Kidney capillary endothelial cell (primary cell): ENCODE measurements around the gene RBM33.

ENCODE experiments used
- DNase-seq: peaks from one replicate; pipeline ENCODE4 v3.0.0-alpha.2; 2018; ENCODE audit warnings: low spot score

Gene RBM33

DNA sequence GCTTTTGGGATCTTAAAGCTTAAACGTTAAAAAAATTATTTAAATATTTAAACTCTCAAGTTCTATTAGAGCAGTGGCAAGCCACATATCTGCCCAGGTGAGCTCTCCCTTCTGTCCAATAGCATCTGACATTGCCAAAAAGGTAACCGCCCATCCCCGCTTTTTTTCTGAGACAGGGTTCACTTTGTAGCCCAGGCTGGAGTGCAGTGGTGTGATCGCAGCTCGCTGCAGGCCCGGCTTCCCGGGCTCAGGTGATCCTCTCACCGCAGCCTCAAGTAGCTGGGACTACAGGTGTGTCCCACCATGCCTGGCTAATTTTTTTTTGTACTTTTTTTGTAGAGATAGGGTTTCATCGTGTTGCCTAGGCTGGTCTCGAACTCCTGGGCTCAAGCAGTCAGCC is 83.2 kb downstream of the RBM33 start:
- no peak for DNase-seq

DNA sequence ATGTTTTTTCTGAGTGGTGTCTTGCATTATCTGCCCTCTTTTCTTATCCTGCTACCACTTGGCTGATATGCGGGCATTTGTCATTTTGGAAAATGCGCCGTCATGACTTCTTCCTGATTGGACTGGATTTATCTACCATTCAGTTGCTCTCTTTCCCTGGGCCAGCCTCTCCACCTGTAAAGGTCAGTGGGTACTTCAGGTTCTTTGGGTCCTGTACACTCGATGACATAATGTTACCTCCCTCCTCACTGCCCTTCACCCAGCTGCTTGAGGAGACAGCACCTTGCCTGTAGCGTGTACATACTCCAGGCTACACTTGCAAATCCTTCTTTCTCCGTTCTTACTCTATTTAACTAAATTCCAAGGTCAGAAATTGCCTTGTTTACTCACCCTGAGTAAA is 83.7 kb downstream of the RBM33 start:
- no peak for DNase-seq

DNA sequence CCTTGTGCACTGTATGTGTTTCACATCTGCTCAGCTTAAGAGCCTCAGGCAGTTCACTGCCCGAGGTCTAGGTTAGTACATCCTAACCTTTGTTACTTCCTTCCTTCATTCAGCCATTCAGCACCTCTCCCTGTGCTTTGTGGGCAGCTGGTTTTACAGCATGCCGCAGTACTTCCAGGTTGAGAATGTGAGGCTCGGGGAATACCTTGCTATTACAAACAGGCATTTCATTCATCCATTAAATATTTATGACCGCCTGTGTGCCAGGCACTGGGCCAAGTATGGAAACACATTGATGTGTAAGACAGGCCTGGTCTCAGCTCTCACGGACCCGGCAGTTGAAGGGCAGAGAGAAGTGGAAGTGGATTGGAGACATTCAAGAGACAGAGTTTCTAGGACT is 85.4 kb downstream of the RBM33 start:
- DNase-seq: no peak

DNA sequence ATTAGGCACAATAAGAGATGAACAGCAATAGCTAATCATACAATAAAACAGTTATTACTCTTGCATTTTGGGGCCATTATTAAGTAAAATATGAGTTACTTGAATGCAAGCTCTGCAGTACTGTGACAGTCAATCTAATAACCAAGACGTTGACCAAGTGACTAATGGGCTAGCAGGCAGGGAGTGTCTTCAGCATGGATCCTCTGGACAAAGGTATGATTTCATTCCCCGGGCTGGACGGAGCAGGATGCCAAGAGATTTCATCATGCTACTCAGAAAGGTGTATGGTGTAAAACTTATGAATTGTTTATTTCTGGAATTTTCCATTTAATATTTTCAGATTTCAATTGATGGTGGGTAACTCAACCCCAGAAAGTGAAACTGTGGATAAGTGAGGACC is 86.9 kb downstream of the RBM33 start:
- DNase-seq: no peak

DNA sequence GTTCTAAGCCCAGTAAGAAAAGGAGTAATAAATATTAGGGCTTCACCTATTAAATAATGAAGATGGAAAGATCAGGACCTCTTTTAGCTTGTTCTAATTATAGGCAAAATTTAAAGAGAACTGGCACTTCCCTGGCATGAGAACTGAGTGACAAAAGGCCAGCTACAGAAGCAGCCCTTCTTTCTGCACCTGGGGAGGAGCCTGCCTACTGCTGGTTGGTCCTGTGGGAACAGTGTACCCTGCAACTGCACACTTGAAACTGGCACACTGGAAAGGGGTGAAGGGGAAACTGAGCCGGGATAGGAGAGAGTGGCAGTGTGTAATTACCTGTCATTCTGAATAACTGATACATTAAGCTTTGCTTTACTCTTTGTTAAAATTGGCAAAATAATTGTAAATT is 87.4 kb downstream of the RBM33 start:
- DNase-seq: no peak

DNA sequence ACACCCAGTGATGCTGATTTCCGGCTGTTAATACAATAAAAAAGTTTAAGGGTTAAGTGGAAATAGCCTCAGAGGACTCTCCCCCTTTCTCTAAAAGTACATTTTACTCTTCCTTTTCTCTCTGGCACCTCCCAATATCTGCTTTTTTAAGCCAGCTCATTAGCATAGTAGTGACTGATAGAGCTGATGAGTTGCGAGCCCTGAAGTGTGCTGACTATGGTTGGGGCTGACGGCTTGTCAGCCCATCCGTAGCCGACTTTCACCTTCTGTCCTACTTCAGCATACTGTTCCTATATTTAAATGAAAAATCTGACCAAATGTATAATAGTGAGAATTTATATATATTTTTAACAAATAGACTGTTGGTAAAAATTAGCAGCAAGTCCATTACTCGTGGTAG is 87.8 kb downstream of the RBM33 start:
- DNase-seq: no peak

DNA sequence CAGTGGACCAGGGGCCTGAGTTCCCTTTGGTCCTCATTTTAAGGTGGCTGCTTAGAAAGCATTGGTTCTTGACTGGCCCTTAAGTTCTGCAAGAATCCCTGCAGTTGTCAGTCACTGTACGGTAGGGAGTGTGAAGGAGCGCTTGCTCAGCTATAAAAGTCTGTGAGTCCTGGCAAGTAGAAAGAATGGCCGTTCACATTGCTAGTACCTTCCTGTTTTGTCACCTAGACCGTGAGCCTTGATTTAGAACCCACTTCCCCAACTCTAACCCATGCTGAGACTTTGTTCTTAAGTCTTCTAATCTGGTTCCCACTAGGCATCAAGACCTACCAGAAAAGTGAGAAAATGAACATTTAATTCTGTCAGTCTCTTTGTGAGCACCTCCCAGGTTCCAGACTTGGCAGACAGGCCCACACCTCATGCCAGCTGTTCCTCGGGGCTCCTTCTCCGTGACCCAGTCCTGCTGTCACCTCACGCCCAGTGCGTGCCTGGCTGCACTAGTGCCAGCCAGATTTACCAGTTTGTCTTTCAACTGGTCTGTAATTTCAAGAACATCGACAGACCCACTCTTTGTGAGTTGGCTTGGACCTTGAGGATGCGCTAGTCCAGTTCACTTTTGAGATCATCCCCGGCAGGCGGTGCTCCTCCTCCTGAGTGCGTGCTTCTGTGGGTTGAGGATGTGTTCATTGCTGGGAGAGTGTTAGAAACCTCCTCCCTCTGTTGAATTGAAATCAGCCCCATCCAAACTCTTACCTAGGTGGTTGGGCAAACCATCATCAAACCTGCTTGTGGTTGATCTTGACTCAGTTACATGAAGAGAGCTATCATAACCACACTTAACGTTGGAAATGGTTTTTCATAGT is 89.4 kb downstream of the RBM33 start:
- DNase-seq: no peak

DNA sequence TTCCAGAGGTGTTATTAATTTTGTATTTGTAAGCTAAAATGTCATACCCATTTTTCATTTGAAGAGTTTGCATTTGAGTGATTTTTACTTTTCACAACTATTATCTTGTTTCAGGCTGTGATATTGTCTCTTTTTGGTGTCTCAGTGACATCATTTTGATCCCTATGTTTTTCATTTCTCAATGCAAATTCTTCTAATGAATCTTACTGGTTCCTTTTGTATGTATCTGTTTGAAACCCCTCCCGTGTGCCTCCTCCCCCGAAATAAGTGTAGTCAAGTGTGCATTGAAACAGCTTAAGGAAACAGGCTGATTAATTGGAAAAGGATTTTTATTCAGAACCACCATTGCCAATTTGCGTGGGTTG is 90.0 kb downstream of the RBM33 start:
- no peak for DNase-seq

DNA sequence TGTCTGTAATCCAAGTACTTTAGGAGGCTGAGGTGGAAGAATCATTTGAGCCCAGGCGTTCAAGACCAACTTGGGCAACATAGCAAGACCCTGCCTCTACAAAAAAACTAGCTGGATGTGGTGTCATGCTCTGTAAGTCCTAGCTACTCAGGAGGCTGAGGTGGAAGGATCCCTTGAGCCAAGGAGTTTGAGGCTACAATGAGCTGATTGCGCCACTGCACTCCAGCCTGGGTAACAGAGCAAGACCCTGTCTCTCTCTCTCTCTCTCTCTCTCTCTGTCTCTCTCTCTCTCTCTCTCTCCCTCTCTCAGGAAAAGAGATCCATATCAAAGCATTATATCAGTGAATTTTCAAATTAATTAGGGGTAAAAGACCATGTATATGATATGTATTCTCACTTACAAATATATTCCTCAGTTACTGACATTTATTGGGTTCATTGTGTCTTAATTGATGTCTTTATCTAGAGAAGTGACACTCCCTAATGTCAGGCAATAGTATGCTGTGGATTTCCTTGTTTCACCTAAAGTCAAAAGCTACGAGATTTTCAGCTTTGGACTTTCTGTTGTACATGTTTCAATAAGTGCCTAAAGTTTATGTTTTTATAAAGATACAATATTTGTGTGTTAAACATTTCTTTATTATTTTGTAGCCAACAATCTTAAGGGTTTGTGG is 91.1 kb downstream of the RBM33 start:
- no peak for DNase-seq

DNA sequence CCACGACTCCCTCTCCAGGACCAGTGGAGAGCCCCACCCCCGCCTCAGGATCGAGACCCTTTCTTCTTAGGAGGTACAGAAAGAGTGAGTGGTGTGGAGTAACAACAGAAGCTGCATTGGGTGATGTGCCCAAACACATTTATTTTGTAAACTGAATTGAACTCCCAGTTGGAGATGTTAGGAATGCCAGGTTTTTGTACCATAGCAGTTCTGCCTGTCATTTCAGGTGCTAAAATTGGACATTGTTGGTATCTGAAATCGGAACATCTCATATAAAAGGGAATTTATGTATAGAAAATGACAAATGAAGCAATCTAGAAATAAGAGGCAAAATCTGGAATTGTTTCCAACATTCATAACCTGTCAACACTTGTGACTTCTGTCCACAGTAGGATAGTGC is 93.1 kb downstream of the RBM33 start:
- no peak for DNase-seq

DNA sequence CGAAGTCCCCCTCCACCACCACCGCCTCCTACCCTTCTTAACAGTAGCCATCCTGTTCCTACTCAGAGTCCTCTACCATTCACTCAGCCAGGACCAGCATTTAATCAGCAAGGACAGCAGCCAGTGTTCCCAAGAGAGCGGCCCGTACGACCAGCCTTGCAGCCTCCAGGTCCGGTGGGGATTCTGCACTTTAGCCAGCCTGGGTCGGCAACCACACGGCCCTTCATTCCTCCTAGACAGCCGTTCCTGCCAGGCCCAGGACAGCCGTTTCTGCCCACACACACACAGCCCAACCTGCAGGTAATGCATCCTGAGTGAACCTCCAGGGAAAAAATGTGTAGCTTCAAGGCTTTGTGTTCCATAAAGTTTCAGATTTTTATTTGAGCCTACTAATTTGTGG is 93.6 kb downstream of the RBM33 start:
- no peak for DNase-seq

DNA sequence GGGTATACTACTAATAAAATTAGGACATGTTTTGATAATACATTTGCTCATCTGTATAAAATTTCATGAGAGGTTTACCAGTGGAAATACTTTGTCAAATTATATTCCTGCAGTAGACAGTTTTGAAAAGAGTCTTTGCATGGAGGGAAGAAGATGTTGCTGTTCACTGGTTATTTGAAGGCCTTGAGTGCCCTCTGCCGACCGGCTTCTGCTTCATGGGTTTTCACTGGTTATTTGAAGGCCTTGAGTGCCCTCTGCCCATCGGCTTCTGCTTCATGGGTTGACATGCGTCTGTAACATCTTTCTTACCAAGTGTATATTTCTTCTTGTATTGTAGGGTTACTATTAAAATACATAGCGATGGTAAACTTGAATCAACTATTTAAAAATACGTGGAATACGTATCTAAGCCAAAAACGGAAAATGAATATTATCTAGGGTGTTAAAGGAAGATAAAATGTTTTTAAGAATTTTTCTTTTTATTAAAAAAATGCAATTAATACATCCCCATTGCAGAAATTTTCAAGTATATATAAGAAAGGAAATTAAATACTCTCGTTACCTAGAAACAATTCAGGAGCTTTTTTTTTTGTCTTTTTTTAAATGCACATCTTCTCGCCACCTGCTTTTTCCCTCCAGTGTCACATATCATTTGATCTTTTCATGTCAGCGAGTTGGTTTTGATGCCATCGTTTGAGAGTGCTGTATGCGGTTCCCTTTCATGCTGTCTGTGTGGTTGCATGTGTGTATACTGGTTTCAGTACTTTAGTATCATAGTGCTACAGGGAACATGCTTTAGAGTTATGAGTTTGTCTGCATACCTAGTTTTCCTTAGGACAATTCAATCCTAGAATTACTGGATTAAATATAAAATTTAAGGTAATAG is 94.4 kb downstream of the RBM33 start:
- peak; percentile 53 for DNase-seq

DNA sequence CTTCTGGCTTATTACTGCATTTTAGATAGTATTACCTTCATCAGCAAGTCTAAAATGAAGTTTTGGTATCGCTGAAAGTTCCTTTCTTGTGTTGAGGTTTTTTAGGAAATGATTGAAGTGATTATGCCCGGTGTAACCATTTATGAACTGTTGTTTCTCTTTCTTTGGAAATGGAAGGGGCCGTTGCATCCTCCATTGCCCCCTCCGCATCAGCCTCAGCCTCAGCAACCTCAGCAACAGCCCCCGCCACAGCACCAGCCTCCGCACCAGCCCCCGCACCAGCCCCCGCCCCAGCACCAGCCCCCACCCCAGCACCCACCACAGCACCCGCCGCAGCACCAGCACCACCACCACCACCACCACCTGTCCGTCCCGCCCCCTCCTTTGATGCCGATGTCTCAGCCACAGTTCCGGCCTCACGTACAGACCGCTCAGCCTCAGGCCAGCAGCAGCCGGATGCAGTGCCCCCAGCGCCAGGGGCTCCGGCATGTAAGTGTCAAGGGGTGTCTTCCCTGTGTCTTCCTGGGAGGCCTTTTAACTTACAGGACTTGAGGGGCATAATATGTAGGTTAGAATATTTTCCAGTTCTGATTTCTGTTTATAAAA is 95.2 kb downstream of the RBM33 start:
- DNase-seq: no peak

DNA sequence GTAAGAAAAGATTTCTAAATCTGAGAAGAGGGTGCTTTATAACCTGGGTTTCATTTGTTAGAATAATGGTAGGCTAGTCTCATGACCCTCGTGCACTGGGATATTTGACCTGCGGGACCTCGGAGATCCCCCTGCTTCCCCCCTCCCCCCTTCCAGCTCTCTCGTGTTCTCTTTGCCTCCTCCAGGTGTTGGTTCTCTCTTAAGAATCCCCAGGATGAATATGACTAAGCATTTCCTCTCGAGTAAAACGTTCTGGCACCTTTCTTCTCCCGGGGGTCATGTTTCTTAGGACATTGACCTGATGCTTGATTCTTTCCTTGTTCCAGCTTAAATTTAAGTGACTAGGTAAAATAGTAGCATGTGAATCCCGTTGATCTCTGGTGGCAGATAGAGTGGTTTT is 96.6 kb downstream of the RBM33 start:
- no peak for DNase-seq

DNA sequence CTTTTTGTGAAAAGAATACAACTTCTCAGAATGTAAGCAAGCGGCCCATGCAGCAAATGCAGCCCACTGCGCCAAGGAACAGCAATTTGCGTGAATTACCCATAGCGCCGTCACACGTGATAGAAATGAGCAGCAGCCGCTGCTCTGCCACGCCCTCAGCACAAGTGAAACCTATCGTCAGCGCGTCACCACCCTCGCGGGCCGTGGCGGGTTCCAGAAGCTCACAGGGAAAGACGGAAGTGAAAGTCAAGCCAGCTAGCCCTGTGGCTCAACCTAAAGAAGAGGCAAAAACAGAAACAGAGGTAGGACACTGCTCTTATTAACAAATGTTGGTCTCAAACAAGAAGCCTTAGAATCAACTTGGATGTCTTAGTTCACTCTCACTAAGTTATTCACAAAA is 97.3 kb downstream of the RBM33 start:
- DNase-seq: no peak

DNA sequence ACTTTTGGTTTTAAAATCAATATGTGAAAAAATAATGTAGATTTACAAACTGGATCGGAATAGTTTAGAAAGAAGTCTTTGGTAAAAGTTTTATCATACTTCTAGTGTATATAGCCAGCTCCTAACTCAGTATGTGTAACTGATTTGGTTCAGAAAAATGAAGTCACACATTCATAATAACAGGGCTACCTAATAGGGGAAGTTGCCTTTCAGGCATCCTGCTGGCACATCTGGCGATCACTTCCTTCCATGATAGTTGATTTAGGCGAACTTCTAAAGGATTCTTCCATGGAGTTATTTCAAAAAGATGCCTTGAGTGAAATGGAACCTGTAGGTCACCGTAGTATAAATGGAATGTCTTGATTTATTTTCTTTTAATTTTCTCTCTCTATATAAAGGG is 98.7 kb downstream of the RBM33 start:
- peak; percentile 26 for DNase-seq

DNA sequence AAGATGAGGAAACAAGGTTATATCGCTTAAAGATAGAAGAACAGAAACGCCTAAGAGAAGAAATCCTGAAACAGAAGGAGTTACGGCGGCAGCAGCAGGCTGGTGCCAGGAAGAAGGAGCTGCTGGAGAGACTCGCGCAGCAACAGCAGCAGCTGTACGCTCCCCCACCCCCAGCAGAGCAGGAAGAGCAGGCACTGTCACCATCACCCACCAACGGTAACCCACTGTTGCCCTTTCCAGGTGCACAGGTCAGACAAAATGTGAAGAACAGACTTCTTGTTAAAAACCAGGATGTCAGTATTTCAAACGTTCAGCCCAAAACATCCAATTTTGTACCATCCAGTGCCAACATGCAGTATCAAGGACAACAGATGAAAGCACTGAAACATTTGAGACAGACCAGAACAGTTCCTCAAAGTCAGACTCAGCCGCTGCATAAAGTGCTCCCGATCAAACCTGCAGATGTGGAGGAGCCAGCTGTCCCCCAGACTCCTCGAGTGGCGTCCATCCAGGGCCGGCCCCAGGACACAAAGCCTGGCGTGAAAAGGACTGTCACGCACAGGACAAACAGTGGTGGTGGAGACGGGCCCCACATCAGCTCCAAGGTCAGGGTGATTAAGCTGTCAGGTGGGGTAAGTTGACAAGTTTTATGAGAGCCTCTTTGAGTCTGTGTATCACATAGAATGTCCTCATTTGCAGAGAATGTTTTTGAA is 100.7 kb downstream of the RBM33 start:
- no peak for DNase-seq

DNA sequence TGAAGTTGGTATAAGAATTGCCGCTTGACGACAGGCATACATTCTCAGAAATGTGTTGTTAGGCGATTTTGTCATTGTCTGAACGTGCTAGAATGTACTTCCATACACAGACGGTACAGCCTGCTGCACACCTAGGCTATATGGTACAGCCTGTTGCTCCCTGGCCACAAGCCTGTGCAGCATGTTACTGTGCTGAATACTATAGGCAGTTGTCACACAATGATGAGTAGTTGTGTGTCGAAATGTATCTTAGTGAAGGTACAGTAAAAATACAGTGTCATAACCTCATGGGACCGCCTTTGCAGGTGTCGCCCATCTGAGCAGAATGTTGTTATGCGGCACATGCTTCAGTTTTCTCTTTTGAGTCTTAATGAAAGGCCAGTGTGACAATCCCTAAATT is 101.3 kb downstream of the RBM33 start:
- no peak for DNase-seq

DNA sequence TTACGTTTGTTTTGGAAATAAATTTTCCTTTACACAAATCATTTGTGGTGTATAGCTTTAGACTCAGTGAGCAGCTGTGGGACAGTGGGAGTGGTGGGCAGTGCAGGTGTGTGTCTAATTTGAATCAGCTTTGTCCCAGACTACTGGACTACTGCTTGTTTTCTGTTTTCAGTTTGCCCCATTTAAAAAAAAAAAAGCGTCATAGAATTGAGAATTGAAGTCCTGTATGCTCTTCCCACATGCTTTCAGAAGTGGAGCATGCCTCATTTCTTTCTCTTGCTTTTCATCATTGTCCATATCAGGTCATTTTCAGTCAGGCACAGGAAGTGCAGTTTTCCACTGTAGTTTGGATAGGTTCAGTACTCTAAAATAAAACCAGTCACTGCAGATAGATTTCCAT is 101.7 kb downstream of the RBM33 start:
- DNase-seq: no peak

DNA sequence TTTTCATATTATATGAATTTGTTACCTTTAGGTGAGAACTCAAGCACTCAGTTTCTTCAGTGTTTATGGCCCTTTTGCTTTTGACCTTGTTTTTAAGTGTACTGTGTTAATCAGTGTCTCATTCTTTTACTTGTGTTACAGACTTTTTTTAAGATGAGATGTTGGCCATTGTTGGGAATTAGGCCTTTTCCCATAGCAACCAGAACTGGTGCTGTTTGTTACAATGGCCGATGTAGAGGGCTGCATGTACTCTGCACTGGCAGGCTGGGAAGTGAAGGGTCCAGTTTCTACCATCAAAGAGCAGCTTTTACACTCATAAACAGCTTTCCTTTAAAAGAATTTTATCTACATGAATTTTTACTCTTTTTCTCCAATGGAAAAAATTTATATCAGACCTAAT is 102.7 kb downstream of the RBM33 start:
- no peak for DNase-seq

DNA sequence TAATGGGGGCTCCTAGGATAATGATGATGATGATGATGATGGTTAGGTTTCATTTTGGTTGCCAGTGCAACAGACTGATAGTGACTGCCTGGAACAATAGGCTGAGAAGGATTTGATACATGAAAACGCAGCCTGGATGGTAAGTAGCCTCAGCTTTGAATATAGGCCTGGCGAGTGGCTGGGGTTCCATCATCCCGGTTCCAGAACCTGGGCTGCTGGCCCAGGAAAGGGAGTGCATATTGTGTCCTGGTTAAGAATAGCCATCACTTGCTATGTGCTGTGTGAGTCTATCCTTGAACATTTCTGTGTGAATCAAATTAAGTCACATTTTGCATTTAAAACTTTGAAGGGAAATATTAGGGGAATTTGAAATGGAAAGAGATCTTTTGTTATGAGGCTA is 105.1 kb downstream of the RBM33 start:
- no peak for DNase-seq
